ENCODE data around the gene RPL38. TPM values are rescaled to one million over a fixed set of nuclear protein-coding genes. Genes with fewer than 3 reads are reported as not detected.

The RPL38 gene
- total and polyA plus RNA-seq, 2 donors (not counting 1 experiment from before 2014, with no cell fraction given), result 1,185 to 3,018 TPM

DNA sequence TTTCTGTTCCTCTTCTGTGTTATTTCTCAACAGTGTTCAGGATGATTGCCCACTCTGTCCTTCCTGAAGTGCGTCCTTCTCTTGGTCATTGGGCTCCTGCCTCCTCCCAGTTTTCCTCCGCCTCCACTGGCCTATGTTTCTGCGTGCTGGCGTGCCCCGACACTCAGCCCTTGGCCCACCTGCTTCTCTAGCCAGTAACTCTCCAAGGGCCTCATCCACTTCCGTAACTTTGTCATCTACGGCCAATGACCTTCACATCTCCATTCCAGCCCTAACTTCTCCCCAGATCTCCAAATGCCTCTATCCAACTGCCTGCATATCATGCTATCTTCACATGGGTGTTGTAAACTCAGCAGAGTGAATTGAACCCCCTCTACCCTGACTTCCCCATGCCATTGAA lies 39.6 kb upstream of the RPL38 start:
- H4K20me1 ChIP-seq (ENCODE audit: control insufficient read depth, extremely low read depth, insufficient read depth, low read length), result no peaks in the 10 kb centered on the region
- H3K79me2 ChIP-seq (ENCODE audit: control insufficient read depth, insufficient read depth, low read length), result no peaks in the 10 kb centered on the region
- TF ChIP-seq, protein P1, sequence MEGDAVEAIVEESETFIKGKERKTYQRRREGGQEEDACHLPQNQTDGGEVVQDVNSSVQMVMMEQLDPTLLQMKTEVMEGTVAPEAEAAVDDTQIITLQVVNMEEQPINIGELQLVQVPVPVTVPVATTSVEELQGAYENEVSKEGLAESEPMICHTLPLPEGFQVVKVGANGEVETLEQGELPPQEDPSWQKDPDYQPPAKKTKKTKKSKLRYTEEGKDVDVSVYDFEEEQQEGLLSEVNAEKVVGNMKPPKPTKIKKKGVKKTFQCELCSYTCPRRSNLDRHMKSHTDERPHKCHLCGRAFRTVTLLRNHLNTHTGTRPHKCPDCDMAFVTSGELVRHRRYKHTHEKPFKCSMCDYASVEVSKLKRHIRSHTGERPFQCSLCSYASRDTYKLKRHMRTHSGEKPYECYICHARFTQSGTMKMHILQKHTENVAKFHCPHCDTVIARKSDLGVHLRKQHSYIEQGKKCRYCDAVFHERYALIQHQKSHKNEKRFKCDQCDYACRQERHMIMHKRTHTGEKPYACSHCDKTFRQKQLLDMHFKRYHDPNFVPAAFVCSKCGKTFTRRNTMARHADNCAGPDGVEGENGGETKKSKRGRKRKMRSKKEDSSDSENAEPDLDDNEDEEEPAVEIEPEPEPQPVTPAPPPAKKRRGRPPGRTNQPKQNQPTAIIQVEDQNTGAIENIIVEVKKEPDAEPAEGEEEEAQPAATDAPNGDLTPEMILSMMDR (conservative IDR thresholded peaks at IDR 0.05 in 1 of 2, IDR thresholded peaks at IDR 0.05 in 1 of 2; ENCODE audit: low read depth in 1 of 2, low read length in 2 of 2), result no peak
- TF ChIP-seq EZH2 (IDR thresholded peaks at IDR 0.05; ENCODE audit: low read length, missing control alignments), result no peak
- no peak overlapping the region for H3K27ac ChIP-seq (ENCODE audit: insufficient read depth, low read length)
- no peaks in the 10 kb centered on the region for H3K4me1 ChIP-seq (ENCODE audit: control insufficient read depth, extremely low read depth, insufficient read depth, low read length)
- H3K9ac ChIP-seq (ENCODE audit: insufficient read depth, low read length), result no peak overlapping the region
- no peak for DNase-seq (ENCODE audit: low read depth in 2 of 2)
- no peak overlapping the region for H2AFZ ChIP-seq (ENCODE audit: low read length)
- no peaks in the 10 kb centered on the region for H3K9me3 ChIP-seq (ENCODE audit: control insufficient read depth, insufficient read depth, low read depth, low read length)
- H3K36me3 ChIP-seq (ENCODE audit: control insufficient read depth, insufficient read depth, low read length), result no peaks in the 10 kb centered on the region
- H3K27me3 ChIP-seq (ENCODE audit: control insufficient read depth, insufficient read depth, low read length), result no peaks in the 10 kb centered on the region
- H3K4me3 ChIP-seq (replicated peaks in 1 of 4; ENCODE audit: control extremely low read depth in 1 of 4, insufficient read depth in 1 of 4, low read depth in 3 of 4, low read length in 4 of 4), result no peak overlapping the region
- H3K4me2 ChIP-seq (ENCODE audit: extremely low read depth, insufficient read depth, low read length), result no peak overlapping the region

DNA sequence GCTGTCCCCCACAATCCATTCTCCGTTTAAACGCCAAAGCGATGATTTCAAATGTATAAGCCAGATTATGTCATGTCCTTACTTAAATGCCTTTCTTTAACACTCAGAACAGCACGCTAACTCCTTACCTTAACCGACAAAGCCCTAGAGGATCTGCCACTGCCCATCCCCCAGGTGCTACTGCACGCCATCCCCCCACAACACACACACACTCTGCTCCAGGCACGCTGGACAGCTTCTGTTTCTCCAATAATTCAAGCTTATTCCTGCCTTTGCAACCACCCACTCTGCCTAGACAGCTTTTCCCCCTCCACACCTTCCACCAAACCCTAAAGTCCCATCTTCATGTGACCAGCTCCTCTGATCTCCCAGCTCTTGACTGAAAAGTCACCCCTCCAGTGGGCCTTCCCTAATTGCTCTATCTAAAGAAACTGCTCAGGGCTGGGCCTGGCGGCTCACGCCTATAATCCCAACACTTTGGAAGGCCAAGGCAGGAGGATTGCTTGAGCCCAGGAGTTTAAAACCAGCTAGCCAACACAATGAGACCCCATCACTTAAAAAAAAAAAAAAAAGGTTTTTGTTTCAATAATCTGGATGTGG lies 38.9 kb upstream of the RPL38 start:
- H3K27me3 ChIP-seq (ENCODE audit: control insufficient read depth, insufficient read depth, low read length), result no peaks in the 10 kb centered on the region
- no peak overlapping the region for H3K9ac ChIP-seq (ENCODE audit: insufficient read depth, low read length)
- H3K4me1 ChIP-seq (ENCODE audit: control insufficient read depth, extremely low read depth, insufficient read depth, low read length), result no peaks in the 10 kb centered on the region
- no peak overlapping the region for H3K4me2 ChIP-seq (ENCODE audit: extremely low read depth, insufficient read depth, low read length)
- H3K27ac ChIP-seq (ENCODE audit: insufficient read depth, low read length), result no peak overlapping the region
- TF ChIP-seq, protein P1 (conservative IDR thresholded peaks at IDR 0.05 in 1 of 2, IDR thresholded peaks at IDR 0.05 in 1 of 2; ENCODE audit: low read depth in 1 of 2, low read length in 2 of 2), result no peak
- no peak for TF ChIP-seq EZH2 (IDR thresholded peaks at IDR 0.05; ENCODE audit: low read length, missing control alignments)
- no peaks in the 10 kb centered on the region for H3K36me3 ChIP-seq (ENCODE audit: control insufficient read depth, insufficient read depth, low read length)
- H4K20me1 ChIP-seq (ENCODE audit: control insufficient read depth, extremely low read depth, insufficient read depth, low read length), result no peaks in the 10 kb centered on the region
- H3K4me3 ChIP-seq (replicated peaks in 1 of 4; ENCODE audit: control extremely low read depth in 1 of 4, insufficient read depth in 1 of 4, low read depth in 3 of 4, low read length in 4 of 4), result no peak overlapping the region
- no peak overlapping the region for H2AFZ ChIP-seq (ENCODE audit: low read length)
- no peaks in the 10 kb centered on the region for H3K79me2 ChIP-seq (ENCODE audit: control insufficient read depth, insufficient read depth, low read length)
- H3K9me3 ChIP-seq (ENCODE audit: control insufficient read depth, insufficient read depth, low read depth, low read length), result no peaks in the 10 kb centered on the region
- no peak for DNase-seq (ENCODE audit: low read depth in 2 of 2)

DNA sequence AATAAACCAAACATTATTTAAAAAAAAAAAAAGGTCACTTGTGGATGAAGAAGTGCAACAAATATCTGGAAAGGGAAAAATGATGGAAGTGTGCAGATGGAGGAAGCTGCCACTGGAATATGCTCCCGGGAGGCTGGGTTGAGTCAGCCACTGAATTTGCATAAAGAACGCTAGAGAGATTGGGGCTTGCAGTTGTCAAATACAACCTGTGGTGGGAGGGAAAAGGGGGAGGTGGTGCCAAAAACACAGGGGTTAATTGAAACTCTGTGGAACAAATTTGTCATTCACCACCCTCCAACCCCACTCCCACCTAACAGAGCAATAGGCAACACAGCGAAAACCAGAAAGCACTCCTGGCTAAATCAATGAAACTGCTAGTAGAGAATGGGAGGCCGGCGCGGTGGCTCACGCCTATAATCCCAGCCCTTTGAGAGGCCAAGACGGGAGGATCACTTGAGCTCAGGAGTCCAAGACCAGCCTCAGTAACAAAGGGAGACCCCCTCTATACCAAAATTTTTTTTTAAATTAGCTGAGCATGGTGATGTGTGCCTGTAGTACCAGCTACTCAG lies 37.6 kb upstream of the RPL38 start:
- H3K27me3 ChIP-seq (ENCODE audit: control insufficient read depth, insufficient read depth, low read length), result no peaks in the 10 kb centered on the region
- no peaks in the 10 kb centered on the region for H3K79me2 ChIP-seq (ENCODE audit: control insufficient read depth, insufficient read depth, low read length)
- H3K9ac ChIP-seq (ENCODE audit: insufficient read depth, low read length), result no peak overlapping the region
- no peaks in the 10 kb centered on the region for H3K4me1 ChIP-seq (ENCODE audit: control insufficient read depth, extremely low read depth, insufficient read depth, low read length)
- H3K4me2 ChIP-seq (ENCODE audit: extremely low read depth, insufficient read depth, low read length), result no peak overlapping the region
- TF ChIP-seq, protein P1 (conservative IDR thresholded peaks at IDR 0.05 in 1 of 2, IDR thresholded peaks at IDR 0.05 in 1 of 2; ENCODE audit: low read depth in 1 of 2, low read length in 2 of 2), result no peak
- TF ChIP-seq EZH2 (IDR thresholded peaks at IDR 0.05; ENCODE audit: low read length, missing control alignments), result no peak
- H3K27ac ChIP-seq (ENCODE audit: insufficient read depth, low read length), result no peak overlapping the region
- no peak overlapping the region for H3K4me3 ChIP-seq (replicated peaks in 1 of 4; ENCODE audit: control extremely low read depth in 1 of 4, insufficient read depth in 1 of 4, low read depth in 3 of 4, low read length in 4 of 4)
- H3K36me3 ChIP-seq (ENCODE audit: control insufficient read depth, insufficient read depth, low read length), result no peaks in the 10 kb centered on the region
- H2AFZ ChIP-seq (ENCODE audit: low read length), result no peak overlapping the region
- no peaks in the 10 kb centered on the region for H3K9me3 ChIP-seq (ENCODE audit: control insufficient read depth, insufficient read depth, low read depth, low read length)
- DNase-seq (ENCODE audit: low read depth in 2 of 2), result no peak
- H4K20me1 ChIP-seq (ENCODE audit: control insufficient read depth, extremely low read depth, insufficient read depth, low read length), result no peaks in the 10 kb centered on the region
